Endometrium (tissue), 2 donors: ENCODE measurements around the gene CDH12.
"Not testable (repeated sequence)": the region's sequence is repeated elsewhere in the genome, so short reads cannot be mapped to it uniquely, and the experiment has no call there.

Source experiments
- FAIRE-seq: peaks from 2 replicates; lab custom pipeline; 2012; peaks lifted over from hg19 to GRCh38; lab: Jason Lieb, UNC
- donor health status: control.
- donor health status: control.

Gene CDH12

DNA sequence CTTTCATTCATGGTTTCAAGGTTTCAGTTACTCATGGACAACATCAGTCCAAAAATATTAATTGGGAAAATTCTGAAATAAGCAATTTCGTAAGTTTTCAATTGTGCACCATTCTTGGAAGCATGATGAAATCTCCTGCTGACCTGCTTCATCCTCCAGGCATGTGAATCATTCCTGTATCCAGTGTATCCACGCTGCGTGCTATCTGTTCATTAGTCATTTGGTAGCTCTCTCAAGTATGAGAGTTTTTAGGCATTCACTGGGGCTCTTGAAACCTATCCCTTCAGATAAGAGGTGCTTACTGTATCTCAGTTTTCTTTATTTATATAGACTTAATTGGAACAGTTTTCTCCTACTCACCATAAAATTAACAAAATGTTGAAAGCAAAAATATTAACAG is 293.0 kb downstream of the CDH12 start:
- no peak for FAIRE-seq

DNA sequence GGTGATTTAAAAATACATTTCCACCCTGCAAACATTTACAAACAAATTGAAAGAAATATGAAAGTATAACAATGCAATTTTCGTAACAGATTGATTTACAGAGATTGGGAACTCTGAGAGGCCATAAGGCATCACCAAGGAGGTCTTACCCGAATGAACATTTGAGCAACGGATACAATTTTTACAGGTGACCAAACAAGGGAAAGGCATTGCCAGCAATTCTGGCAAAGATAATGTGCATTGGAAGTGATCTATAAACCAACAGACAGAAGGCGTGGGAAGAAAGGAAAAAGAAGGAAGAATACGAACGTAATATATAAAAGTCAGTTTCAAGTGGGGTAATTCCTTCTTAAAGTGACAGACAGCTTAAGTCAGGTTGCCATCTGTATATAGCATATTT is 295.9 kb downstream of the CDH12 start:
- FAIRE-seq = no peak

DNA sequence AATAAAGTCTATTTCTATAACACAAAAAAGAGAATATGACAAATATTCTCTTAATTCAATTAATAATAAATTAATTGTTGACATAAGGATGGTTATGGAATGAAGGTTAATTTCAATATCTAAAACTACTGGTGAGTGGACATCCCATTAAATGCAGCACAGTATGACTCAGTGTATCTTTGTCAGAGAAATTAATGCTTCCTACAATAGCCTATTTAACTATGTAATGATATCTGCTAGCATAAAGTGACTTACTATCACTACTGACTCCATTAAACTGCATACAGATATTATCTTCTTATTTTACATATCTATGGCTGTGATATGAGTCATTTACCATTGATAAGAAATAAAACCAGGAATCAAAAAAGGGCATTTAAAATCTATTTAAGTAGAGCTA is 298.7 kb downstream of the CDH12 start:
- no peak for FAIRE-seq

DNA sequence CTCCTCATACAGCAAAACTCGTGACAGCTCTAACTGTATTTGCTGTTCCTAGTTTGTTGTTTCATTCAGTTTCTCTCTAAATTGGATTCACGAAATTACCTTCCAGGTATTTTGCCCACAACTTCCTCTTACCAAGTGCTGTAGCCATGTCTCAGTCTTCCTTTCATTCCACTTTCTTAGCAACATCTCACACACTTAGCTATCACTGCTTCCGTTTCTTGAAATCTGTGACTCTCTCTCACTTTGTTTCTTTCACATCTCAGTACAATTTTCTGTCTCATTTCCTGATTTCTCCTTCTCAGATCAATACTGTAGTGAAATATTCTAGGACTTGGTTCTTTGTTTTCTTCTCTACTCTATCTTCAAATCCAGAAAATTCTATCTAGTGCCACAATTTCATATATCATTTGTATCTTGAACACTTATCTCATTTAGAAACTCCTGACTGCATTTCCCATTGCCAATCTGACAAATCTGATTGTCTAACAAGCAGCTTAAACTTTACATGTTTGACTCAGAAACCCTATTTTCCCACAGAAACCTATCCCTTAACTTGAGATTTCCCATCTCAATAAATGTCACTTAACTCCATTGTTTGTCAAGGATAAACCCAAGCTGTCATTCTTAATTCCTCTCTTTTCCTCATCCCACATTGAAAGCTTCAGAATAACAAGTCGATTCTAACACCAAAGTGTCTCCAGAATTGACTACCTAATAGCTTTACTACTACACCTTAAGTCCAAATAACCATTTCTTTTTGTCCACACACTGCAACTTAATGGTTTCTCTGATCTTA is 303.1 kb downstream of the CDH12 start:
- FAIRE-seq = no peak

DNA sequence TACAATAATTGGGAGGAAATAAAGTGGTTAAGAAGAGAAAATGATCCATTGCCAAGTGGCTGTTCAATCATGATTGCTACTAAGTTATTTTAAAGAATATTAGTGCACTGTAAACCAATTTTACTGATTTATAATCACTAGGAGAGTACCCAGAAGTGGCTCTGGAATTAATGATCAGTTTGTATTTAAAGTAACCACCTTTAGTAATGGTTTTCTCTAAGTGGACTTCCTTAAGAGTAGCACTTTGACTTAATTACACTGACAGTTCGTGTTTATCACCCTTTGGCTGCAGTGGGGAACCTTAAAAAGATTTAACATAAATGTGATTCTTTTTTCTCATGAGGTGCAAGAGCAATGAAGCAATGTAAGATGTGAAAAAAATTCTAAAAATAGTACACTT is 310.8 kb downstream of the CDH12 start:
- FAIRE-seq = no peak

DNA sequence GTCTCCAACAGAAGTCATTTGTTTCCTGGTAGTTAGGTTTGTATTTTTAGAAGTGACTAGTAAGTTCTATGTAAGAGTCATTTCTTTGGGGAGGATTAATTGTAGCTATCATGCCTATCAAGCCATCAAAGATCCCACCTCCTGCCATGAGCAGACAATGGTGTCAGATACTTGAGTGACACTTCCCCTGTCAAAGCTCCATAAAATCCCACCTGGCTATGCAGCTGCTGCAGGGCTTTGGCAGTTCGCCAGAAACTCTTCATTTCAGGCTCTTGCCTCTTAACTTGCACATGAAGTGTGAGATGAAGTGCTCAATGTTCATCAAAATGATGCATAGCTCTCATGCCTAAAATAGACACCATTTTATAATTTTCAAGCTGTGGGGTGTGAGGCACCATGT is 312.1 kb downstream of the CDH12 start:
- no peak for FAIRE-seq

DNA sequence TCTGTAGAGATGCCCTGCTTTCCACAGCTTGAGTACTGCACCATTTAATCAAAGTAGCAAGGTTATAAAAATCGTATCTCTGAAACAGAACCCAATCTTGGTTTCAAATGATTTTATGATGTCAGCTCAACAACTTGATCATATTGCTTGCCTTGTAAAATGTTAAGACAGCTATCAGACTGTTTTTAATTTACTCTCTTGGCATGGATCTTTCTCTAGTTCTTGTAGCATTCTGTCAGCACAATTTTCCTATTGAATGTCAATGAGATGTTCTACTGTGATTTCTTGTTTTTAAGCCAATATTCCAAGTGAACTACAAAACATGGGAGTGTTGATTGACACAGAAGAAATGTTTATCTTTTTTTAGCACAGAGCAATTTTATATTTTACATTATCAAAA is 313.4 kb downstream of the CDH12 start:
- no peak for FAIRE-seq

DNA sequence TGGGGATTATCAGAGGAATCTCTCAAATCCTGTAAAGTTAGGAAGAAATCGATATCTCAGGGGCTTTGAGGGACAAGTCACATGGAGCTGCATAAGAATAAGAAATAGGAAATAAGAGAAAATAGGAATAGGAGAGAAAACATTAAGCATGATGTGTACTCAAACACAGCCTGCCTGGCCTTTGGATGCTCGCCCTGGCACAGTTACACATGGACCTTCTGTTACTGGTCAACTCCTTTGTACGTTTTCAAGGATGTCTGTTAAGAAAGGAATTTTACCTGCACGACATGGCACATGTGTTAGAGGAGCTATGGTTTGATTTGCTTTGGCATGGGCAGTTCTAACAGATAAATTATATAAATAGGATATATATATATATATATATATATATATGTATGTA is 321.2 kb downstream of the CDH12 start:
- no peak for FAIRE-seq

DNA sequence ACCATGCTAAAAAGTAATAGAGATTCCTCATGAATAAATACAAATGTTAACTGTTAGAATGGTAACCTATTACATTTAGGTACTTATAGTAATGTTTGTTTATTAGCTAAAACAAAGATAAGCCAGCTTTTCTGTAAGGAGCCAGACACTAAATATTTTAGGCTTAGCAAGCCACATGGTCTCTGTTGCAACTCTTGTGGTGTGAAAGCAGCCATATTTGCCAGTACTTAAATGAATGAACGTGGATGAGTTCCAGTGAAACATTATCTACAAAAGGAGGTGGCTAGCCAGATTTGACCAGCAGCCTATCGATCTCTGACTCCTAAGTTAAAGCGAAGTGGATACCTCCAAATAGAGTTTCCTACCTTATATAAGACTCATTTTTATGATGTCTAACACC is 331.6 kb downstream of the CDH12 start:
- no peak for FAIRE-seq

DNA sequence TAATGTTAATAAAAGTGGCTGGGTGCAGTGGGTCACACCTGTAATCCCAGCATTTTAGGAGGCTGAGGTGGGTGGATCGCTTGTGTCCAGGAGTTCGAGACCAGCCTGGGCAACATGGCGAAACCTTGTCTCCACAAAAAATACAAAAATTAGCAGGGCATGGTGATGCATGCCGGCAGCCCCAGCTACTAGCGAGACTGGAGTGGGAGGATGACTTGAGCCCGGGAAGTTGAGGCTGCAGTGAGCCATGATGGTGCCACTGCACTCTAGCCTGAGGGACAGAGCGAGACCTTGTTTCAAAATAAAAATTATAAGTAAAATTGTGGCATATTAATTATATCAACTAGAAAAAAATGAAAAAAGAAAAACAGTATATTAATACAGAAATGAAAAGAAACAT is 336.6 kb downstream of the CDH12 start:
- not testable (repeated sequence) for FAIRE-seq

DNA sequence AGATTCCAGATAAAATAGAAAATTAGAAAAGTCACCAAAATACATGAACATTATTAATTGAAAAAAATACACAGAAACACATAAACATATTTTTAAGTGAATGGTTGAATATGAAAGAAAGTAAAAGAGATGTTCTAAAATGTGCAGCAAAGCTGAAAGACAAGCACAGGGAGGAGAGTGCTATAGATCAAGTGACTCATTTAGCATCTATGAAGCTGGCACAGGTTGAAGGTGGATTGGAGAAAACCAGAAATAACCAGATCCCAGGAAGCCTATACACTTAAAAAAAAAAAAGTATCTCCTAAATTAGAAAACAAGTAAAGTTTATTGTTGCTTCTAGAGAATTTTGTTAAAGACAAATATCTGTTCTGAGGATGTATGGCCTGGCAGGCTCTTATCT is 338.9 kb downstream of the CDH12 start:
- FAIRE-seq = no peak

DNA sequence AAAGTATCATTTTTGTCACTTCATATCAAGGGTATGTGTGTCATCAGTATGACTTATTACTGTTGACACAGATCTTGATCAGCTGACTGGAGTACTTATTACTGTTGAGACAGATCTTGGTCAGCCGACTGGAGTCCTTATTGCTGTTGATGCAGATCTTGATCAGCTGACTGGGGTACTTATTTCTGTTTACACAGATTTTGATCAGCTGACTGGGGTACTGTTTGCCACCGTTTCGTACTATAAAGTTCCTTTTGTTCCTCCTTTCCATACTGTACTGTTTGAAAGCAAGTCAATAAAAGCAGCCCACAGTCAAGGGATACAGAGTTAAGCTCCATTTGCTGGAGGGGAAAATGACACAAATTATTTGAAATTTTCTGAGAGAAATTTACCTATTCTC is 347.3 kb downstream of the CDH12 start:
- FAIRE-seq = no peak

DNA sequence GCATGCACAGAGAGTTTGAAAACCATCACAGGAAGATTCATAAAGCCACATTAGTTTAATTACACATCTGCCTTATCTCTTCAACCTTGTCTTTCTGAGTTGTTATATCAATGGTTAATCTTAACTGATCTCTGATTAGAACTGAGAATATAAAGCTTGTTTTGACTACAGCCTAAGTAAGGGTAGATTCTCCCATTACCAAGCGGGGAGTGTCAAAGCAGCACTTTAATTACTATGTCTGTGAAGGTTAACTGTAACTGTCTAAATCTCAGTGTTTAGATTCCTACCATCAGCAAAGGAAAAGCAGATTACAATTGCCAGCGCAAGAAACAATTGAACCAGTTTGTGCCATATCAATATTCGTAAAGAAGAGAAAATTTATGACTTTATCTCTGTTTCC is 348.7 kb downstream of the CDH12 start:
- no peak for FAIRE-seq

DNA sequence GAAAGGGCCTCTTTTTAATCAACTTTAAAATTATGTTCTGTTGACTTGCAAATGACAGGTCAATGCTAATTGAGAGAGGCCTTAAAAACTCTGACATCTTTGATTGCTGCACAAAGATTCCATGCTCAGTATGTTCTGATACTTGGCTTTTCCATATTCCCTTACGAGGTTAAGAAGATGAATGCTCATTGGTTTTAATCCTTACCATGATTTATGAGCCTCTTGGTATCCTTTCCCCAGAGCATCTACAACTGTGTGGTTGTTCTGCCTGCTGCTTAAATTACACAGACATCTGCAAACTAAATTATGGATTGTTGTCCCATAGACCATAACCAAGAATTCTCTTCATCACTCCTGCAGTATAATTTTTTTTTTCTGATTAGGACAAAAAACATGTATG is 352.6 kb downstream of the CDH12 start:
- FAIRE-seq = no peak

DNA sequence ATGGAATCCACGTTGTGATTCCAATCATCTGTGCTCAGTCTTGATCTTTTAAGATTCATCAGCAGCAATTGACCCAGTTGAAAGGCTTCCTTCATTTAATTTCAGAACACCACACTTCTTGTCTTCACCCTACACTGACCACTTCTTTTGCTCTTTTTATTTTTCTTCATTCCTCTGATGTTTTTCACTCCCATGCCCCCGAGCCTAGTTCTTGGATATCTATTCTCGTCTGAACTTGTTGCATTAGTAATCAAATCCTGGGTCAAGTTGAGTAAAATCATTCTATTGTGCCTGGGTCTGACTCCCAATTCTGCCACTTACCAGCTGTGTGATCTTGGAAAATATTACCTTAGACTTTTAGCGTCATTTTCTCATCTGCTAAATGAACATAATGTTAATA is 356.5 kb downstream of the CDH12 start:
- FAIRE-seq = no peak

DNA sequence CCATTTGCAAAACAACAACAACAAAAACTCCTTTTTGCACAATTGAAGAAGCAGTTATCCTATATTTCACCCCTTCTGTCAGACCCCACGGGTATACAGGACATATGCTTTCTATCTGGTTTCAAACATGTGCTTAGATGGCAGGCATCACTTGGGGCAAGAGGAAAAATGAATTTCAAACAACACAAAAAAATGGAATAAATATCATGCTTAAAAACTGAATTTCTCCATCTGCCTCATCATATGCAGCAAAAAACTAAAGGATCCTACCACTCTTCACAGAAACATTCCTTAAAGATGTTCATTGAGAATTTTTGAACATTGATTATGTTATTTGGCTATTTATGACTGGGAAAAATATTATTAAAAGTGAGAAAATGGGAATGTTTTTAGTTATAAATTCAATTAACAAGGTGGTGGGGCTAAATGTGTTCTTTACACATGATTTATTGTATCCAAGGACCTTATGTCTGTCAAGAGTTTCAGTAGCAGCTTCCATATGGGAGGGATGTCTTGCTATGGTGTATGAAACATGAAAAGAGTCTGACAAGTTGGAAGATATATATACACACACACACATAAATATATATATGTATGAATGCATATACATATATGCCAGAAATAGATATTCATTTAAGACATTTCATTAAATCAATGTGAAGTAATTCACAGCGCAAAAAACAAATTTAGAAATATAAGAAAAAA is 358.0 kb downstream of the CDH12 start:
- FAIRE-seq = no peak

DNA sequence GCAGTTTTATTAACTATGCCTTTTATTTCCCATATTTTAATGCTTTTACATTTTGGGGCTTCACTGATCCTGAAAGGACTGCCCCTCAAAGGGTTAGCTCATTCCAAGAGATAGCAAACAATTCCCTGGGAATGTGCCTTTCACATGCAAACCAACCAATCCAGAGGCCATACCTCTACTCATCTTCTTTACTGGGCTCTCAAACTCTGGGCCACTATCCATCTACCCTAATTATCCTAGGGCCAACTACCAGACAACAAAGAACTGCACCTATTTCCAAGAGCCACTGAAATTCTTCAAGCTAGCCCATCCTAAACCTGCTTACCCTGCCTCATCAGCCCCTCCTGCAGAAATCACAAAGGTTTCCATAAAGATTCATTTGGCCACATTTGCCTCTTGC is 364.7 kb downstream of the CDH12 start:
- no peak for FAIRE-seq

DNA sequence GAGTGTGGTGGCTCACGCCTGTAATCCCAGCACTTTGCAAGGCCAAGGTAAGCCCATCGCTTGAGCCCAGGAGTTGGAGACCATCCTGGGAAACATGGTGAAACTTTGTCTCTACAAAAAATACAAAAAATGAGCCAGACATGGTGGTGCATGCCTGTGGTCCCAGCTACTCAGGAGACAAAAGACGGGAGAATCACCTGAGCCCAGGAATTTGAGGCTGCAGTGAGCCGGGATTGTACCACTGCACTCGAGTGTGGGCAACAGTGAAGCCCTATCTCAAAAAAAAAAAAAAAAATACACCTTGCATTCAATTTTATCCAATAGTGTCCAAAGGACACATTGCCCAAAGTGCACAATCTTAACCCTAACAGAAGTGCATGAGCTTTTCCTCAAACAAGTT is 372.8 kb downstream of the CDH12 start:
- FAIRE-seq = no peak

DNA sequence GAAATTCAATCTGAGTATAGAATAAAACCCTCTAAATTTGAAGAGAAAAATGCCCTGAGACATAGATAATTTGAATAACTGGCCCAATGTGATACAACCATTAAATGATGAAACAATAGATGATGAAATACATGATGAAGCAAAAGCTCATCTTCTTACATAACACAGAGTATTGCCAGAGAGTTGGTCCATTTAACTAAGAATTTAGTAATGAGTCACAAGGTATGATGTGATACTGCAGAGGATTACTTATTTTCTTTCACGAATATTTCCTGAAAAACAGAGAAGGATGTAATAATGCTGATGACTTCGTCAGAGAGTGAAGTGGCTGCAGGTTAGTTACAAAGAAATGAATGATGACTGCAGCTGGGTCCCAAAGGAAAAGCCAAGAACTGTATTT is 379.3 kb downstream of the CDH12 start:
- no peak for FAIRE-seq

DNA sequence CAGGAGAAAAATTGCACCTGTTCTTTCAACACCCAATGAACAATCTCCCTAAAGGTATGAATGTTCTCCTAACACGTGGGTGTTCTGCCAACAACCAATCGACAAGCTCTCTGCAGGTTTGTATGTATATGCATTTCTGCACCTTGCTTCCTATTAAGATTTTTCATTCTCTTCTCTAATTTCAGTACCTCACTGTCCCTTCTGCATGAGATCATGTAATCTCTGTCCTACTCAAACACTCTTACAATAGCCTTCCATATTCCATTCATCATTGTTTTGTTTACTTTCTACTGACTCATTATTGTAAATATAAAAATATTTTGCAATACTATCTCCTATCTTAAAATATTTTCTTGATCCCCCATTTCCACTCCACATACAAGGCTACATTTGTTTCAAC is 382.0 kb downstream of the CDH12 start:
- FAIRE-seq = no peak

DNA sequence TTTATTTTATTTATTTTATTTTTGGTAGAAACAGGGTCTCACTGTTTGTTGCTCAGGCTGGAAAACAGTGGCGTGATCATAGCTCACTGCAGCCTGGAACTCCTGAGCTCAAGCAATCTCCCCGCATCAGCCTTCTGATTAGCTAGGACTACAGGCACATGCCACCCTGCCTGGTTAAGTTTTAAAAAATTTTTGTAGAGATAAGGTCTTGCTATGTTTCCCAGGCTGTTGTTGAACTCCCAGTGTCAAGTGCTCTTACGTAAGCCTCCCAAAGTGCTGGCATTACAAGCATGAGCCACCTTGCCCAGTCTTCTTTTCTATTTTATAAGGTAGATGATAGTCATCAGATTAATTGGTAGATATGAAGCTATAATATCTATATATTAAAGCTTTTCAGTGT is 382.7 kb downstream of the CDH12 start:
- FAIRE-seq = no peak

DNA sequence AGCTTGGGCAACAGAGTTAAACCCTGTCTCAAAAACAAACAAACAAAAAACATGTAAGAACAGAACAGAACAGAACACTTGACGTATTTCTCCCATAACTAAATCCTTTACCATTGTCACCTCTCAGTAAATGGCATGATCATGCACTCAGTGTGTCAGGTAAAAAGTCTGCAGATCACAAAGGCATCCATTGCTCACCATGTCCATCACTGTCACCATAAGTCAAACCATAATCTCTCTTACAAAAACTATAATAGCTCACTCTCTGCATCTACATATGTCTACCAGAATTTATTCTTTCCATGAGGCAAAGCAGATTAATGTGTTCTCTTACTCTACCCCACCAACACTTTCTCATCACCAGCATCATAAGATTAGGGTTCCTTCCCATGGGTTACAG is 387.5 kb downstream of the CDH12 start:
- FAIRE-seq = no peak

DNA sequence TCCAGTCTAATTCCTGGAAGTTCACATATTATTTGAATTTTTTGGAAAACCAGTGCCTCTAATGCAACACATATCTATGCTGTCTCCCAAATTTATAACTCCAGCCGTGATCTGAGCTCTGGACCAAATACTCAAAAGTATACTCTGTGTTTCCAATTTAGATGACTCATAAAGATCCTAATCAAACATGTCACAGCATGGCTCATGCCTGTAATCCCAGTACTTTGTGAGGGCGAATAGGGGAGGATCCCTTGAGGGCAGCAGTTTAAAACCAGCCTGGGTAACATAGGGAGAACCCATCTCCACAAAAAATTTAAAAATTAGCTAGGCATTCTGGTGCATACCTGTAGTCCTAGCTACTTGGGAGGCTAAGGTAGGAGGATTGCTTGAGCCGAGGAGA is 388.0 kb downstream of the CDH12 start:
- FAIRE-seq = no peak

DNA sequence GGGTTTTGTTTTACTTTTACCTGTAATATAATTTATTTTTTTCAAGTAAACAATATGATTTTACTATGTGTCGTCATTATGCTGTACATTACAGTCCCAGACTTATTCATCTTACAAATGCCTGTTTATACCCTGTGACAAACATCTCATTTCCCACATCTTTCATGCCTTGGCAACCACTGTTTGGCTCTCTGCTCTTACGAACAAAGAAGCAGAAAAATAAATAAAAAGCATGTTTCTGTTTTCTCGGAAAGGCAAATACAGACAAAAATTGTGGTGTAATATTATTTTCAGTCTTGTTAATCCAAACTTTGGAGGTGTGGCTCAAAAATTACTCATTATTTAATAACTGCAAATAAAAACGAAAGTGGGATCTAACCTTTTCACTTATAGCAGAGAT is 393.0 kb downstream of the CDH12 start:
- FAIRE-seq = no peak
